Vagina (tissue), 2 donors: Measurements from ENCODE around the gene ITPR3.
"Not testable (repeated sequence)": the region's sequence is repeated elsewhere in the genome, so short reads cannot be mapped to it uniquely, and the experiment has no call there.

Source experiments
- CTCF ChIP-seq, 3 experiments: fragments of 450-650 bp in 2 of 3; fragments of 200-600 bp in 1 of 3; sonication (generic) in 1 of 3; IDR thresholded peaks; one replicate each; pipeline ENCODE4 v1.5.1; 2017 to 2019; ENCODE audit warnings: antibody characterized with exemption in 3 of 3, mild to moderate bottlenecking in 2 of 3, moderate library complexity in 2 of 3
- POLR2AphosphoS5 ChIP-seq, 2 donors: sonication (generic); formaldehyde crosslinking; IDR thresholded peaks; one replicate each; pipeline ENCODE4 v1.9.0; 2017; ENCODE audit warnings: antibody characterized with exemption in 2 of 2, mild to moderate bottlenecking in 2 of 2, low read depth in 1 of 2; ENCODE audit not compliant: insufficient read depth in 1 of 2

- not testable (repeated sequence) for TF ChIP-seq CTCF (IDR thresholded peaks at IDR 0.05); POLR2AphosphoS5 (IDR thresholded peaks at IDR 0.05; ENCODE audit: insufficient read depth in 1 of 2, low read depth in 1 of 2)
These were observed 24.2 kb upstream of the ITPR3 start for GRCh38 chr6:33596894-33597293.
